HepG2 (cell line): ENCODE measurements around the gene PYGO1. TPM values are rescaled to one million over a fixed set of nuclear protein-coding genes. Genes with fewer than 3 reads are reported as not detected.

Experiments
- KDM6A ChIP-seq: IDR thresholded peaks from 2 replicates; pipeline ENCODE4 v1.6.1; 2016; ENCODE audit warnings: low read depth
- MAF1 ChIP-seq: sonication (generic); formaldehyde crosslinking; IDR thresholded peaks from 2 replicates; pipeline ENCODE4 v1.5.0; 2020; ENCODE audit warnings: missing genetic modification reagents, borderline replicate concordance
- MAFK ChIP-seq, 2 experiments: IDR thresholded peaks in 1 of 2; conservative IDR thresholded peaks in 1 of 2; 2 replicates each; pipeline ENCODE4 v1.6.1; 2011; ENCODE audit warnings: improper control_type of control experiment in 2 of 2, low read length in 2 of 2
- MYNN ChIP-seq: sonication (generic); formaldehyde crosslinking; IDR thresholded peaks from 2 replicates; pipeline ENCODE4 v1.4.0; 2020; ENCODE audit warnings: mild to moderate bottlenecking, low read depth, missing genetic modification reagents
- PCBP1 ChIP-seq: fragments of 200-400 bp; formaldehyde crosslinking; IDR thresholded peaks from 2 replicates; pipeline ENCODE4 v1.6.1; 2017; ENCODE audit warnings: mild to moderate bottlenecking, low read depth, low read length, borderline replicate concordance
- PHF21A ChIP-seq: sonication (generic); formaldehyde crosslinking; IDR thresholded peaks from 2 replicates; pipeline ENCODE4 v1.5.0; 2020; ENCODE audit warnings: mild to moderate bottlenecking, missing genetic modification reagents
- SETDB1 ChIP-seq: sonication (generic); formaldehyde crosslinking; IDR thresholded peaks from 2 replicates; pipeline ENCODE4 v1.5.1; 2020; ENCODE audit warnings: missing genetic modification reagents, mild to moderate bottlenecking, borderline replicate concordance
- SMAD9 ChIP-seq: sonication (generic); formaldehyde crosslinking; IDR thresholded peaks from 2 replicates; pipeline ENCODE4 v1.5.1; 2020; ENCODE audit warnings: mild to moderate bottlenecking, missing genetic modification reagents
- TOPORS ChIP-seq: sonication (generic); formaldehyde crosslinking; IDR thresholded peaks from 2 replicates; pipeline ENCODE4 v1.8.0; 2023; ENCODE audit warnings: mild to moderate bottlenecking, missing genetic modification reagents
- ZKSCAN8 ChIP-seq: IDR thresholded peaks from 2 replicates; pipeline ENCODE4 v1.6.1; 2016; ENCODE audit warnings: borderline replicate concordance, missing genetic modification reagents, missing compliant biosample characterization
- ZNF10 ChIP-seq: sonication (generic); formaldehyde crosslinking; IDR thresholded peaks from 2 replicates; pipeline ENCODE4 v1.4.0; 2020; ENCODE audit warnings: mild to moderate bottlenecking, low read depth, missing genetic modification reagents, borderline replicate concordance
- ZNF747 ChIP-seq: sonication (generic); formaldehyde crosslinking; IDR thresholded peaks from 2 replicates; pipeline ENCODE4 v1.8.1; 2023; ENCODE audit warnings: missing genetic modification reagents, mild to moderate bottlenecking, borderline replicate concordance
- ZSCAN12 ChIP-seq: sonication (generic); formaldehyde crosslinking; IDR thresholded peaks from 2 replicates; pipeline ENCODE4 v1.9.0; 2021; ENCODE audit warnings: mild to moderate bottlenecking, missing genetic modification reagents
- ZSCAN20 ChIP-seq: sonication (generic); formaldehyde crosslinking; IDR thresholded peaks from 2 replicates; pipeline ENCODE4 v1.4.0; 2020; ENCODE audit warnings: missing genetic modification reagents, mild to moderate bottlenecking, borderline replicate concordance
- ZSCAN22 ChIP-seq: sonication (generic); formaldehyde crosslinking; IDR thresholded peaks from 2 replicates; pipeline ENCODE4 v1.4.0; 2020; ENCODE audit warnings: mild to moderate bottlenecking, missing genetic modification reagents
- polyA plus RNA-seq, 8 experiments: library from polyadenylated mRNA; depleted of rRNA in 3 of 8; stranded (reverse) in 7 of 8; unstranded in 1 of 8; fragments of >200 nt; fragmentation: Illumina TruSeq in 4 of 8; extraction: Trizol in 4 of 8; gene quantifications; 2 replicates each; pipeline versions ENCODE4 v1.2.1 to v1.2.3, GENCODE V29; 2011 to 2016; ENCODE audit warnings: low read depth in 4 of 8, missing spikeins in 1 of 8, mixed read lengths in 1 of 8; ENCODE audit not compliant: insufficient read depth in 1 of 8
- total RNA-seq, 5 experiments: library from RNA; depleted of rRNA; stranded (reverse); fragments of >200 nt; fragmentation: Illumina TruSeq; extraction: Trizol; gene quantifications; 2 replicates each; pipeline ENCODE4 v1.2.3, GENCODE V29; 2016; ENCODE audit warnings: low read depth in 1 of 5
- TF ChIP-seq, protein P1 (sequence below): sonication (generic); formaldehyde crosslinking; IDR thresholded peaks from 2 replicates; pipeline ENCODE4 v1.4.0; 2020; ENCODE audit warnings: missing genetic modification reagents
- TF ChIP-seq, protein P2 (sequence below): conservative IDR thresholded peaks from 2 replicates; pipeline ENCODE4 v1.6.1; 2018; ENCODE audit warnings: missing genetic modification reagents
- TF ChIP-seq, protein P3 (sequence below): sonication (generic); formaldehyde crosslinking; IDR thresholded peaks from 2 replicates; pipeline ENCODE4 v1.5.1; 2020; ENCODE audit warnings: mild to moderate bottlenecking, missing genetic modification reagents, moderate library complexity
- TF ChIP-seq, protein P4 (sequence below): IDR thresholded peaks from 2 replicates; pipeline ENCODE4 v1.6.1; 2018; ENCODE audit warnings: missing genetic modification reagents, mild to moderate bottlenecking, missing compliant biosample characterization

PYGO1 gene
- total and polyA plus RNA-seq, 2 of the 13 experiments (the other 11 are each of a cell fraction or from before 2014, with no cell fraction given) = 1.1 to 1.8 TPM

DNA sequence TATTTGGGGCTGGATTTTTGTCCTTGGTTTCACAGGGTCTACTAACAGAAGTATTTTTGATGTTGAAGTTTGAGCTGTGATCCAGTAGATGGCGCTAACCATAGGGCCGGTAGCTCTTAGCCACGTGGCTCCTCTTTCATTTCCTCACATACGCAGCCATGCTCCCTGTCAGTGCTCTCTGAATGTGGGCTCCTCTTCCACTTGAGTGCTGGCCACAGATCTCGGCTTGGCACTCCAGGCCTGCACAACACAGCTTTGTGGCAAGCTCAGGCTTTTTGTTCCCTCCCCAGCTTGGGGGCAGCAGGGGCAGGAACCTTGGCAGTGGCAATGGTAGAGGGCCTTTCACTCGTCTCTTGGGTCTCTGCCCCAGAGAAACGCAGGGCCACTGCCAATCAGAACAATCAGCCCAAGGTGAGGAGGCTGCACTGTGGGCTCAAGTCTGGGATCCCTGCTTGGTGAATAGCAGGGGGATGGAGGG lies 61.5 kb downstream of the PYGO1 start (continued):
- TF ChIP-seq SMAD9 (CRISPR knock-in tag) (no peak), MAF1 (no peak), TOPORS (CRISPR knock-in tag) (0 out of 2 replicates have a peak, but pooled peaks have one; percentile 50), ZNF10 (no peak), SETDB1 (CRISPR knock-in tag) (no peak), ZNF747 (CRISPR knock-in tag) (no peak), ZSCAN22 (CRISPR knock-in tag) (no peak), ZSCAN20 (CRISPR knock-in tag) (no peak), MYNN (CRISPR knock-in tag) (no peak), MAFK (conservative IDR thresholded peaks at IDR 0.05 in 1 of 2, IDR thresholded peaks at IDR 0.05 in 1 of 2; ENCODE audit: low read length in 2 of 2) (no peak), PCBP1 (no peak), PHF21A (CRISPR knock-in tag) (no peak), KDM6A (no peak), ZSCAN12 (CRISPR knock-in tag) (no peak), ZKSCAN8 (CRISPR knock-in tag) (no peak)
- TF ChIP-seq, protein P1, sequence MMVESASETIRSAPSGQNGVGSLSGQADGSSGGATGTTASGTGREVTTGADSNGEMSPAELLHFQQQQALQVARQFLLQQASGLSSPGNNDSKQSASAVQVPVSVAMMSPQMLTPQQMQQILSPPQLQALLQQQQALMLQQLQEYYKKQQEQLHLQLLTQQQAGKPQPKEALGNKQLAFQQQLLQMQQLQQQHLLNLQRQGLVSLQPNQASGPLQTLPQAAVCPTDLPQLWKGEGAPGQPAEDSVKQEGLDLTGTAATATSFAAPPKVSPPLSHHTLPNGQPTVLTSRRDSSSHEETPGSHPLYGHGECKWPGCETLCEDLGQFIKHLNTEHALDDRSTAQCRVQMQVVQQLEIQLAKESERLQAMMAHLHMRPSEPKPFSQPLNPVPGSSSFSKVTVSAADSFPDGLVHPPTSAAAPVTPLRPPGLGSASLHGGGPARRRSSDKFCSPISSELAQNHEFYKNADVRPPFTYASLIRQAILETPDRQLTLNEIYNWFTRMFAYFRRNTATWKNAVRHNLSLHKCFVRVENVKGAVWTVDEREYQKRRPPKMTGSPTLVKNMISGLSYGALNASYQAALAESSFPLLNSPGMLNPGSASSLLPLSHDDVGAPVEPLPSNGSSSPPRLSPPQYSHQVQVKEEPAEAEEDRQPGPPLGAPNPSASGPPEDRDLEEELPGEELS (CRISPR knock-in tag) = no peak
- TF ChIP-seq, protein P2, sequence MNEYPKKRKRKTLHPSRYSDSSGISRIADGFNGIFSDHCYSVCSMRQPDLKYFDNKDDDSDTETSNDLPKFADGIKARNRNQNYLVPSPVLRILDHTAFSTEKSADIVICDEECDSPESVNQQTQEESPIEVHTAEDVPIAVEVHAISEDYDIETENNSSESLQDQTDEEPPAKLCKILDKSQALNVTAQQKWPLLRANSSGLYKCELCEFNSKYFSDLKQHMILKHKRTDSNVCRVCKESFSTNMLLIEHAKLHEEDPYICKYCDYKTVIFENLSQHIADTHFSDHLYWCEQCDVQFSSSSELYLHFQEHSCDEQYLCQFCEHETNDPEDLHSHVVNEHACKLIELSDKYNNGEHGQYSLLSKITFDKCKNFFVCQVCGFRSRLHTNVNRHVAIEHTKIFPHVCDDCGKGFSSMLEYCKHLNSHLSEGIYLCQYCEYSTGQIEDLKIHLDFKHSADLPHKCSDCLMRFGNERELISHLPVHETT (CRISPR knock-in tag) = no peak
- TF ChIP-seq, protein P3, sequence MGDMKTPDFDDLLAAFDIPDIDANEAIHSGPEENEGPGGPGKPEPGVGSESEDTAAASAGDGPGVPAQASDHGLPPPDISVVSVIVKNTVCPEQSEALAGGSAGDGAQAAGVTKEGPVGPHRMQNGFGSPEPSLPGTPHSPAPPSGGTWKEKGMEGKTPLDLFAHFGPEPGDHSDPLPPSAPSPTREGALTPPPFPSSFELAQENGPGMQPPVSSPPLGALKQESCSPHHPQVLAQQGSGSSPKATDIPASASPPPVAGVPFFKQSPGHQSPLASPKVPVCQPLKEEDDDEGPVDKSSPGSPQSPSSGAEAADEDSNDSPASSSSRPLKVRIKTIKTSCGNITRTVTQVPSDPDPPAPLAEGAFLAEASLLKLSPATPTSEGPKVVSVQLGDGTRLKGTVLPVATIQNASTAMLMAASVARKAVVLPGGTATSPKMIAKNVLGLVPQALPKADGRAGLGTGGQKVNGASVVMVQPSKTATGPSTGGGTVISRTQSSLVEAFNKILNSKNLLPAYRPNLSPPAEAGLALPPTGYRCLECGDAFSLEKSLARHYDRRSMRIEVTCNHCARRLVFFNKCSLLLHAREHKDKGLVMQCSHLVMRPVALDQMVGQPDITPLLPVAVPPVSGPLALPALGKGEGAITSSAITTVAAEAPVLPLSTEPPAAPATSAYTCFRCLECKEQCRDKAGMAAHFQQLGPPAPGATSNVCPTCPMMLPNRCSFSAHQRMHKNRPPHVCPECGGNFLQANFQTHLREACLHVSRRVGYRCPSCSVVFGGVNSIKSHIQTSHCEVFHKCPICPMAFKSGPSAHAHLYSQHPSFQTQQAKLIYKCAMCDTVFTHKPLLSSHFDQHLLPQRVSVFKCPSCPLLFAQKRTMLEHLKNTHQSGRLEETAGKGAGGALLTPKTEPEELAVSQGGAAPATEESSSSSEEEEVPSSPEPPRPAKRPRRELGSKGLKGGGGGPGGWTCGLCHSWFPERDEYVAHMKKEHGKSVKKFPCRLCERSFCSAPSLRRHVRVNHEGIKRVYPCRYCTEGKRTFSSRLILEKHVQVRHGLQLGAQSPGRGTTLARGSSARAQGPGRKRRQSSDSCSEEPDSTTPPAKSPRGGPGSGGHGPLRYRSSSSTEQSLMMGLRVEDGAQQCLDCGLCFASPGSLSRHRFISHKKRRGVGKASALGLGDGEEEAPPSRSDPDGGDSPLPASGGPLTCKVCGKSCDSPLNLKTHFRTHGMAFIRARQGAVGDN (CRISPR knock-in tag) = peak; percentile 89
- TF ChIP-seq, protein P4, sequence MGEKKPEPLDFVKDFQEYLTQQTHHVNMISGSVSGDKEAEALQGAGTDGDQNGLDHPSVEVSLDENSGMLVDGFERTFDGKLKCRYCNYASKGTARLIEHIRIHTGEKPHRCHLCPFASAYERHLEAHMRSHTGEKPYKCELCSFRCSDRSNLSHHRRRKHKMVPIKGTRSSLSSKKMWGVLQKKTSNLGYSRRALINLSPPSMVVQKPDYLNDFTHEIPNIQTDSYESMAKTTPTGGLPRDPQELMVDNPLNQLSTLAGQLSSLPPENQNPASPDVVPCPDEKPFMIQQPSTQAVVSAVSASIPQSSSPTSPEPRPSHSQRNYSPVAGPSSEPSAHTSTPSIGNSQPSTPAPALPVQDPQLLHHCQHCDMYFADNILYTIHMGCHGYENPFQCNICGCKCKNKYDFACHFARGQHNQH (CRISPR knock-in tag) = 0 out of 2 replicates have a peak, but pooled peaks have one; percentile 29
